Activated naive CD8-positive, alpha-beta T cell treated with anti-CD3 and anti-CD28 coated beads, Interleukin-2, amount 50 U/mL, for 24 hours (primary cell): Measurements from ENCODE around the gene MS4A5.
"Not testable (repeated sequence)": the region's sequence is repeated elsewhere in the genome, so short reads cannot be mapped to it uniquely, and the experiment has no call there.

Experiments
- ATAC-seq: fragments of 150-1000 bp; cut with Tn5 transposase; one replicate; pipeline ENCODE4 v1.10.0; 2021
- DNase-seq: peaks from one replicate; pipeline ENCODE4 v3.0.0; 2021
- H3K27ac Mint-ChIP-seq: one replicate; pipeline ENCODE4 v1.8.0; 2021; ENCODE audit warnings: mild to moderate bottlenecking, mixed read lengths
- H3K27me3 Mint-ChIP-seq: one replicate; pipeline ENCODE4 v1.8.0; 2021; ENCODE audit warnings: mixed read lengths
- H3K36me3 Mint-ChIP-seq: one replicate; pipeline ENCODE4 v1.8.0; 2021; ENCODE audit warnings: low read depth, mixed read lengths
- H3K4me1 Mint-ChIP-seq: one replicate; pipeline ENCODE4 v1.8.0; 2021; ENCODE audit warnings: mixed read lengths
- H3K4me3 Mint-ChIP-seq: one replicate; pipeline ENCODE4 v1.8.0; 2021; ENCODE audit warnings: mild to moderate bottlenecking, moderate library complexity, mixed read lengths
- H3K9me3 Mint-ChIP-seq: one replicate; pipeline ENCODE4 v1.8.0; 2021; ENCODE audit warnings: mixed read lengths

Gene MS4A5

GRCh38 chr11:60451185-60451584, 21.8 kb downstream of the MS4A5 start:
- not testable (repeated sequence) for H3K9me3 Mint-ChIP-seq, DNase-seq, H3K27ac Mint-ChIP-seq, ATAC-seq, H3K4me3 Mint-ChIP-seq, H3K36me3 Mint-ChIP-seq, H3K27me3 Mint-ChIP-seq
- peaks cover 14% of the 10 kb centered on the region for H3K4me1 Mint-ChIP-seq

GRCh38 chr11:60454212-60454611, 24.8 kb downstream of the MS4A5 start:
- ATAC-seq = no peak
- DNase-seq = no peak
- H3K27me3 Mint-ChIP-seq = peaks cover 2% of the 10 kb centered on the region
- peaks cover 8% of the 10 kb centered on the region for H3K36me3 Mint-ChIP-seq
- peak overlapping the region; percentile 32 for H3K27ac Mint-ChIP-seq
- H3K9me3 Mint-ChIP-seq = no peaks in the 10 kb centered on the region
- H3K4me1 Mint-ChIP-seq = peaks cover 8% of the 10 kb centered on the region
- no peak overlapping the region for H3K4me3 Mint-ChIP-seq

GRCh38 chr11:60455531-60456042, 26.2 kb downstream of the MS4A5 start, which contains the start of gene MS4A1:
MS4A1 (plus strand) TSS chr11:60455847; CDS start chr11:60462375, 6,528 bp downstream.
- Mint-ChIP-seq H3K9me3 (no peaks in the 10 kb centered on the region), H3K36me3 (peaks cover 8% of the 10 kb centered on the region), H3K27me3 (peaks cover 4% of the 10 kb centered on the region), H3K4me1 (peaks cover 11% of the 10 kb centered on the region), H3K27ac (peak within 1 kb of the TSS; percentile 68), H3K4me3 (peak within 1 kb of the TSS; percentile 61)
- ATAC-seq = peak; percentile 72
- DNase-seq = no peak

- Mint-ChIP-seq H3K9me3 (no peaks in the 10 kb centered on the region), H3K27ac (no peak overlapping the region), H3K36me3 (peaks cover 8% of the 10 kb centered on the region), H3K4me3 (peak overlapping the region; percentile 61), H3K4me1 (peaks cover 11% of the 10 kb centered on the region), H3K27me3 (peaks cover 4% of the 10 kb centered on the region)
- DNase-seq = no peak
- ATAC-seq = no peak
Observed at GRCh38 chr11:60457576-60457975, 28.2 kb downstream of the MS4A5 start.

GRCh38 chr11:60459345-60459744, 30.0 kb downstream of the MS4A5 start:
- peak overlapping the region; percentile 54 for H3K4me3 Mint-ChIP-seq
- no peak overlapping the region for H3K27ac Mint-ChIP-seq

GRCh38 chr11:60468829-60469228, 39.5 kb downstream of the MS4A5 start:
- no peaks in the 10 kb centered on the region for H3K36me3 Mint-ChIP-seq
- H3K4me3 Mint-ChIP-seq = no peak overlapping the region
- H3K4me1 Mint-ChIP-seq = no peaks in the 10 kb centered on the region
- peaks cover 8% of the 10 kb centered on the region for H3K27me3 Mint-ChIP-seq
- H3K9me3 Mint-ChIP-seq = no peaks in the 10 kb centered on the region
- ATAC-seq (no peak), DNase-seq (no peak)
- no peak overlapping the region for H3K27ac Mint-ChIP-seq

More at GRCh38 chr11:60459345-60459744, 30.0 kb downstream of the MS4A5 start:
- no peak for DNase-seq
- peaks cover 6% of the 10 kb centered on the region for H3K27me3 Mint-ChIP-seq
- peaks cover 8% of the 10 kb centered on the region for H3K36me3 Mint-ChIP-seq
- peaks cover 10% of the 10 kb centered on the region for H3K4me1 Mint-ChIP-seq
- ATAC-seq = no peak
- H3K9me3 Mint-ChIP-seq = no peaks in the 10 kb centered on the region

- Mint-ChIP-seq H3K4me1 (no peaks in the 10 kb centered on the region), H3K9me3 (no peaks in the 10 kb centered on the region), H3K27ac (no peak overlapping the region), H3K4me3 (no peak overlapping the region), H3K27me3 (peaks cover 8% of the 10 kb centered on the region), H3K36me3 (no peaks in the 10 kb centered on the region)
- no peak for ATAC-seq
- no peak for DNase-seq
Observed at GRCh38 chr11:60469723-60470122, 40.4 kb downstream of the MS4A5 start.

- no peak overlapping the region for H3K27ac Mint-ChIP-seq
- peaks cover 2% of the 10 kb centered on the region for H3K4me1 Mint-ChIP-seq
- H3K4me3 Mint-ChIP-seq = no peak overlapping the region
- ATAC-seq (no peak), DNase-seq (no peak)
- peaks cover 11% of the 10 kb centered on the region for H3K27me3 Mint-ChIP-seq
- no peaks in the 10 kb centered on the region for H3K9me3 Mint-ChIP-seq
- H3K36me3 Mint-ChIP-seq = no peaks in the 10 kb centered on the region
Observed at GRCh38 chr11:60477035-60477445, 47.7 kb downstream of the MS4A5 start.

GRCh38 chr11:60482361-60482760, 53.0 kb downstream of the MS4A5 start:
- ATAC-seq = no peak
- no peak overlapping the region for H3K27ac Mint-ChIP-seq

GRCh38 chr11:60485987-60486386, 56.6 kb downstream of the MS4A5 start:
- no peak for DNase-seq
- peaks cover 6% of the 10 kb centered on the region for H3K27me3 Mint-ChIP-seq
- no peaks in the 10 kb centered on the region for H3K9me3 Mint-ChIP-seq
- peak; percentile 71 for ATAC-seq
- no peak overlapping the region for H3K4me3 Mint-ChIP-seq
- no peaks in the 10 kb centered on the region for H3K36me3 Mint-ChIP-seq
- H3K27ac Mint-ChIP-seq = no peak overlapping the region
- H3K4me1 Mint-ChIP-seq = peaks cover 13% of the 10 kb centered on the region

More at GRCh38 chr11:60482361-60482760, 53.0 kb downstream of the MS4A5 start:
- no peak overlapping the region for H3K4me3 Mint-ChIP-seq
- DNase-seq = no peak
- H3K27me3 Mint-ChIP-seq = peaks cover 11% of the 10 kb centered on the region
- H3K9me3 Mint-ChIP-seq = no peaks in the 10 kb centered on the region
- H3K36me3 Mint-ChIP-seq = no peaks in the 10 kb centered on the region
- H3K4me1 Mint-ChIP-seq = peaks cover 14% of the 10 kb centered on the region

- H3K4me1 Mint-ChIP-seq = no peaks in the 10 kb centered on the region
- H3K4me3 Mint-ChIP-seq = no peak within 1 kb of the TSS
- H3K9me3 Mint-ChIP-seq = no peaks in the 10 kb centered on the region
Observed at GRCh38 chr11:60492488-60493009, 63.2 kb downstream of the MS4A5 start, which contains the start of gene MS4A12. MS4A12 (plus strand) TSS chr11:60492778; CDS start chr11:60497319, 4,541 bp downstream.

GRCh38 chr11:60493454-60493853, 64.1 kb downstream of the MS4A5 start:
- no peak overlapping the region for H3K4me3 Mint-ChIP-seq

More at GRCh38 chr11:60492488-60493009, 63.2 kb downstream of the MS4A5 start, which contains the start of gene MS4A12:
- no peak for ATAC-seq
- no peak within 1 kb of the TSS for H3K27ac Mint-ChIP-seq
- H3K27me3 Mint-ChIP-seq = peaks cover 23% of the 10 kb centered on the region
- DNase-seq = no peak
- H3K36me3 Mint-ChIP-seq = no peaks in the 10 kb centered on the region

More at GRCh38 chr11:60493454-60493853, 64.1 kb downstream of the MS4A5 start:
- DNase-seq (no peak), ATAC-seq (no peak)
- peaks cover 4% of the 10 kb centered on the region for H3K4me1 Mint-ChIP-seq
- H3K36me3 Mint-ChIP-seq = no peaks in the 10 kb centered on the region
- no peak overlapping the region for H3K27ac Mint-ChIP-seq
- no peaks in the 10 kb centered on the region for H3K9me3 Mint-ChIP-seq
- peaks cover 25% of the 10 kb centered on the region for H3K27me3 Mint-ChIP-seq
